K562 (cell line): ENCODE results near the gene RNF126. TPM values are rescaled to one million over a fixed set of nuclear protein-coding genes. Genes with fewer than 3 reads are reported as not detected.

Source experiments
- ATAC-seq: fragments of 200-7000 bp; cut with Tn5 transposase; 3 replicates; pipeline ENCODE4 v1.9.1; 2020; ENCODE audit warnings: moderate library complexity
- BruUV-seq: library from RNA; stranded (reverse); fragments of 400-500 nt; replicated peaks from 2 replicates; lab custom pipeline; 2021; lab: Mats Ljungman, UMichigan
- CTCF ChIA-PET: fragments of 300-600 bp; formaldehyde crosslinking; extraction: SDS; loops from one replicate; lab custom pipeline; 2021; ENCODE audit warnings: low intra/inter-chr PET ratio; lab: Yijun Ruan, JAX
- POLR2A ChIA-PET: fragments of 300-600, 350-650 bp; sonication (Branson Sonifier 250); formaldehyde crosslinking; extraction: SDS; loops from one replicate; lab custom pipeline; 2021; ENCODE audit warnings: antibody characterized with exemption, inconsistent platforms; lab: Yijun Ruan, JAX
- DNase-seq, 4 experiments: peaks; one replicate each; pipeline versions ENCODE4 v3.0.0 to v3.0.0-alpha.2; 2011 to 2018; ENCODE audit warnings: low spot score in 3 of 4, mixed read lengths in 3 of 4; ENCODE audit errors: extremely low read depth in 1 of 4
- FAIRE-seq: peaks from 2 replicates; lab custom pipeline; 2011; peaks lifted over from hg19 to GRCh38; lab: Jason Lieb, UNC
- H2AFZ ChIP-seq: 2 replicates; pipeline ENCODE4 v1.6.0; 2011; ENCODE audit warnings: low read depth, low read length, control low read depth, inconsistent platforms
- H3K27ac ChIP-seq: fragments of 200-600 bp; 3 replicates; pipeline ENCODE4 v1.8.0; 2011; ENCODE audit warnings: low read depth, mild to moderate bottlenecking, control low read depth, inconsistent platforms, low read length, moderate library complexity, mixed read lengths; ENCODE audit errors: extremely low read depth
- H3K27me3 ChIP-seq, 2 experiments: fragments of 300-600 bp in 1 of 2; 2 replicates in 1 of 2; 3 replicates in 1 of 2; pipeline versions ENCODE4 v1.6.0 to v1.8.0; 2011; ENCODE audit warnings: inconsistent platforms in 2 of 2, low read length in 2 of 2, mild to moderate bottlenecking in 1 of 2, mixed read lengths in 1 of 2, moderate library complexity in 1 of 2; ENCODE audit not compliant: control insufficient read depth in 2 of 2, insufficient read depth in 2 of 2
- H3K36me3 ChIP-seq: fragments of 300-600 bp; 3 replicates; pipeline ENCODE4 v1.8.0; 2011; ENCODE audit warnings: mild to moderate bottlenecking, low read length, inconsistent platforms; ENCODE audit not compliant: control insufficient read depth, insufficient read depth
- H3K4me1 ChIP-seq, 2 experiments: fragments of 200-600 bp in 1 of 2; replicated peaks in 1 of 2; 2 replicates in 1 of 2; 3 replicates in 1 of 2; pipeline versions ENCODE4 v1.5.1 to v1.8.0; 2011; ENCODE audit warnings: inconsistent platforms in 2 of 2, low read length in 2 of 2, mild to moderate bottlenecking in 1 of 2, mixed read lengths in 1 of 2, moderate library complexity in 1 of 2; ENCODE audit not compliant: control insufficient read depth in 2 of 2, insufficient read depth in 2 of 2
- H3K4me2 ChIP-seq: 2 replicates; pipeline ENCODE4 v1.6.1; 2011; ENCODE audit warnings: low read length, control low read depth, inconsistent platforms, mixed read lengths; ENCODE audit not compliant: insufficient read depth
- H3K4me3 ChIP-seq: fragments of 200-600 bp; sonication (generic), shearing (Covaris generic); 2 replicates; pipeline ENCODE4 v1.5.1; 2016; ENCODE audit warnings: control low read depth, inconsistent platforms
- H3K79me2 ChIP-seq: fragments of 200-600 bp; 3 replicates; pipeline ENCODE4 v1.8.0; 2011; ENCODE audit warnings: low read length, inconsistent platforms; ENCODE audit not compliant: control insufficient read depth, insufficient read depth
- H3K9ac ChIP-seq, 2 experiments: 2 replicates each; pipeline versions ENCODE4 v1.6.0 to v1.6.1; 2011; ENCODE audit warnings: low read depth in 2 of 2, low read length in 2 of 2, control low read depth in 1 of 2, inconsistent platforms in 1 of 2, mild to moderate bottlenecking in 1 of 2, mixed read lengths in 1 of 2; ENCODE audit not compliant: insufficient read depth in 1 of 2
- H3K9me1 ChIP-seq: one replicate; pipeline ENCODE4 v1.6.0; 2011; ENCODE audit warnings: inconsistent platforms, mild to moderate bottlenecking, low read length, moderate library complexity; ENCODE audit not compliant: control insufficient read depth, insufficient read depth
- H3K9me3 ChIP-seq: replicated peaks from 2 replicates; pipeline ENCODE4 v1.5.1; 2011; ENCODE audit warnings: low read depth, low read length, inconsistent platforms; ENCODE audit not compliant: control insufficient read depth, insufficient read depth
- H4K20me1 ChIP-seq: replicated peaks from 2 replicates; pipeline ENCODE4 v1.6.1; 2011; ENCODE audit warnings: low read length, inconsistent platforms, mixed read lengths; ENCODE audit not compliant: control insufficient read depth, insufficient read depth
- CBFA2T2 ChIP-seq: fragments of 450-650 bp; conservative IDR thresholded peaks from 2 replicates; pipeline ENCODE4 v1.6.1; 2017; ENCODE audit warnings: mild to moderate bottlenecking
- HNRNPL ChIP-seq: fragments of 200-400 bp; formaldehyde crosslinking; IDR thresholded peaks from 2 replicates; pipeline ENCODE4 v1.6.1; 2017; ENCODE audit warnings: low read depth, mild to moderate bottlenecking, low read length
- JUNB ChIP-seq: fragments of 450-650 bp; formaldehyde crosslinking; conservative IDR thresholded peaks from 2 replicates; pipeline ENCODE4 v1.4.0; 2020; ENCODE audit warnings: mild to moderate bottlenecking
- NCOA4 ChIP-seq: fragments of 450-650 bp; IDR thresholded peaks from 2 replicates; pipeline ENCODE4 v1.6.1; 2018; ENCODE audit warnings: mild to moderate bottlenecking; ENCODE audit not compliant: partially characterized antibody
- POLR2G ChIP-seq: fragments of 200-400 bp; formaldehyde crosslinking; IDR thresholded peaks from 2 replicates; pipeline ENCODE4 v1.6.1; 2017; ENCODE audit warnings: low read depth, mild to moderate bottlenecking, antibody characterized with exemption, low read length, moderate library complexity
- RBBP5 ChIP-seq: fragments of 200-600 bp; sonication (generic); IDR thresholded peaks from 2 replicates; pipeline ENCODE4 v1.6.1; 2012; ENCODE audit warnings: borderline replicate concordance, mild to moderate bottlenecking, low read length, control low read depth, inconsistent platforms; ENCODE audit not compliant: insufficient read depth, poor library complexity, severe bottlenecking
- RBM22 ChIP-seq: fragments of 200-400 bp; formaldehyde crosslinking; IDR thresholded peaks from 2 replicates; pipeline ENCODE4 v1.6.1; 2018; ENCODE audit warnings: low read length, low read depth; ENCODE audit not compliant: poor library complexity, severe bottlenecking
- SIN3A ChIP-seq, 2 experiments: fragments of 150-350 bp in 1 of 2; IDR thresholded peaks; 2 replicates each; pipeline ENCODE4 v1.6.1; 2011 to 2016; ENCODE audit warnings: borderline replicate concordance in 2 of 2, low read depth in 2 of 2, low read length in 2 of 2, mild to moderate bottlenecking in 2 of 2, moderate library complexity in 2 of 2; ENCODE audit not compliant: control insufficient read depth in 1 of 2
- TSC22D4 ChIP-seq: fragments of 450-650 bp; IDR thresholded peaks from 2 replicates; pipeline ENCODE4 v1.6.1; 2016; ENCODE audit warnings: missing genetic modification characterization, missing biosample characterization, control low read depth
- YY1 ChIP-seq, 3 experiments: IDR thresholded peaks; 2 replicates each; pipeline ENCODE4 v1.6.1; 2011; ENCODE audit warnings: low read length in 2 of 3, mild to moderate bottlenecking in 2 of 3, moderate library complexity in 2 of 3, borderline replicate concordance in 1 of 3, control low read depth in 1 of 3, low read depth in 1 of 3; ENCODE audit not compliant: insufficient read depth in 3 of 3, insufficient replicate concordance in 2 of 3, control insufficient read depth in 1 of 3, insufficient read length in 1 of 3; ENCODE audit errors: extremely low read depth in 1 of 3
- ZC3H11A ChIP-seq: IDR thresholded peaks from 2 replicates; pipeline ENCODE4 v1.6.1; 2012; ENCODE audit warnings: low read depth, low read length, improper control_type of control experiment
- ZNF212 ChIP-seq: fragments of 450-650 bp; formaldehyde crosslinking; IDR thresholded peaks from 2 replicates; pipeline ENCODE4 v1.4.0; 2020; ENCODE audit warnings: mild to moderate bottlenecking
- ZNF444 ChIP-seq: fragments of 250-450 bp; sonication (Bioruptor Pico); IDR thresholded peaks from 2 replicates; pipeline ENCODE4 v1.4.0; 2020; ENCODE audit warnings: mild to moderate bottlenecking, moderate library complexity
- WGBS: fragments of 100-300 bp; shearing (Covaris generic); methylation state at CpG from one replicate; pipeline ENCODE4 v1.1.6; 2016; ENCODE audit warnings: low coverage, mixed read lengths; ENCODE audit not compliant: insufficient coverage; ENCODE audit errors: missing lambda C conversion rate; 5-methylcytosine and 5-hydroxymethylcytosine counted together
- in situ Hi-C: fragments of 300-500 bp; cut with MboI; formaldehyde crosslinking; loops from 4 replicates; pipeline ENCODE4 v1.15.0; 2018; ENCODE audit warnings: inconsistent platforms, mixed read lengths
- intact Hi-C: fragments of 100-400 bp; cut with micrococcal nuclease; formaldehyde crosslinking; loops from 2 replicates; pipeline ENCODE4 v1.14.2; 2022
- polyA plus RNA-seq, 8 experiments: library from polyadenylated mRNA; depleted of rRNA in 4 of 8; stranded (reverse) in 5 of 8; unstranded in 3 of 8; fragments of >200 nt; fragmentation: Nextera tagmentation in 2 of 8; fragmentation: Illumina TruSeq in 1 of 8; extraction: Ambion mirVana in 2 of 8; extraction: Trizol in 1 of 8; gene quantifications; 2 replicates each; pipeline versions ENCODE4 v1.2.1 to v1.2.3, GENCODE V29; 2011 to 2014; ENCODE audit warnings: inconsistent platforms in 1 of 8, missing spikeins in 1 of 8
- total RNA-seq, 7 experiments: library from RNA; depleted of rRNA in 6 of 7; stranded (reverse); fragments of >200 nt in 6 of 7; fragmentation: Illumina TruSeq in 2 of 7; extraction: Trizol in 2 of 7; gene quantifications; 2 replicates each; pipeline versions ENCODE4 v1.2.1 to v1.2.3, GENCODE V29; 2011 to 2021; ENCODE audit warnings: low replicate concordance in 1 of 7
- TF ChIP-seq, protein P1 (sequence below): fragments of 250-450 bp; sonication (Bioruptor Pico); IDR thresholded peaks from 2 replicates; pipeline ENCODE4 v1.4.0; 2020; ENCODE audit warnings: mild to moderate bottlenecking, moderate library complexity

The RNF126 gene
- total and polyA plus RNA-seq, 9 of the 15 experiments (the other 6 are each of a cell fraction or from before 2014, with no cell fraction given): 0.27 to 101 (median 12.3) TPM

GRCh38 chr19:652467-653389 lies 10.3 kb downstream of the RNF126 start:
- DNase-seq (no peak), FAIRE-seq (no peak), ATAC-seq (no peak)
- H3K9me3 ChIP-seq: no peaks in the 10 kb centered on the region
- H3K4me2 ChIP-seq: no peak overlapping the region
- peaks cover 91% of the 10 kb centered on the region; the same call in 2 of the 3 replicates for H3K36me3 ChIP-seq
- no peak overlapping the region for H3K27ac ChIP-seq
- peaks cover 55% of the 10 kb centered on the region for H3K79me2 ChIP-seq
- CTCF ChIA-PET: no interaction called here
- peaks cover 0 to 36% of the 10 kb centered on the region in 2 experiments; a peak in 2 of 5 replicates for H3K4me1 ChIP-seq
- H2AFZ ChIP-seq: no peak overlapping the region
- no peaks in the 10 kb centered on the region for H3K9me1 ChIP-seq
- no TSS peak for BruUV-seq
- in situ Hi-C loops: no loop called here
- intact Hi-C loops: no loop called here
- POLR2A ChIA-PET: no interaction called here
- H3K9ac ChIP-seq: no peak overlapping the region
- 94% methylated on average over 42 of the region's 54 CpGs for WGBS
- H3K27me3 ChIP-seq: no peaks in the 10 kb centered on the region
- no peak overlapping the region for H3K4me3 ChIP-seq
- peaks cover 19% of the 10 kb centered on the region for H4K20me1 ChIP-seq
- TF ChIP-seq NCOA4 (no peak), YY1 (IDR thresholded peaks at IDR 0.05; ENCODE audit: borderline replicate concordance in 1 of 3, control insufficient read depth in 1 of 3, extremely low read depth in 1 of 3, insufficient read depth in 3 of 3, insufficient read length in 1 of 3, insufficient replicate concordance in 2 of 3, low read depth in 1 of 3, low read length in 2 of 3) (no peak), ZC3H11A (no peak), HNRNPL (0 out of 2 replicates have a peak, but pooled peaks have one; percentile 30), SIN3A (IDR thresholded peaks at IDR 0.05; ENCODE audit: borderline replicate concordance in 2 of 2, control insufficient read depth in 1 of 2, low read depth in 2 of 2, low read length in 2 of 2) (no peak), RBBP5 (no peak), JUNB (CRISPR knock-in tag) (no peak), POLR2G (peak; percentile 10; the same call in 1 of the 2 replicates), ZNF212 (CRISPR knock-in tag) (no peak), CBFA2T2 (no peak), TSC22D4 (tag) (no peak), RBM22 (peak; percentile 31), ZNF444 (CRISPR knock-in tag) (no peak)
- TF ChIP-seq, protein P1, sequence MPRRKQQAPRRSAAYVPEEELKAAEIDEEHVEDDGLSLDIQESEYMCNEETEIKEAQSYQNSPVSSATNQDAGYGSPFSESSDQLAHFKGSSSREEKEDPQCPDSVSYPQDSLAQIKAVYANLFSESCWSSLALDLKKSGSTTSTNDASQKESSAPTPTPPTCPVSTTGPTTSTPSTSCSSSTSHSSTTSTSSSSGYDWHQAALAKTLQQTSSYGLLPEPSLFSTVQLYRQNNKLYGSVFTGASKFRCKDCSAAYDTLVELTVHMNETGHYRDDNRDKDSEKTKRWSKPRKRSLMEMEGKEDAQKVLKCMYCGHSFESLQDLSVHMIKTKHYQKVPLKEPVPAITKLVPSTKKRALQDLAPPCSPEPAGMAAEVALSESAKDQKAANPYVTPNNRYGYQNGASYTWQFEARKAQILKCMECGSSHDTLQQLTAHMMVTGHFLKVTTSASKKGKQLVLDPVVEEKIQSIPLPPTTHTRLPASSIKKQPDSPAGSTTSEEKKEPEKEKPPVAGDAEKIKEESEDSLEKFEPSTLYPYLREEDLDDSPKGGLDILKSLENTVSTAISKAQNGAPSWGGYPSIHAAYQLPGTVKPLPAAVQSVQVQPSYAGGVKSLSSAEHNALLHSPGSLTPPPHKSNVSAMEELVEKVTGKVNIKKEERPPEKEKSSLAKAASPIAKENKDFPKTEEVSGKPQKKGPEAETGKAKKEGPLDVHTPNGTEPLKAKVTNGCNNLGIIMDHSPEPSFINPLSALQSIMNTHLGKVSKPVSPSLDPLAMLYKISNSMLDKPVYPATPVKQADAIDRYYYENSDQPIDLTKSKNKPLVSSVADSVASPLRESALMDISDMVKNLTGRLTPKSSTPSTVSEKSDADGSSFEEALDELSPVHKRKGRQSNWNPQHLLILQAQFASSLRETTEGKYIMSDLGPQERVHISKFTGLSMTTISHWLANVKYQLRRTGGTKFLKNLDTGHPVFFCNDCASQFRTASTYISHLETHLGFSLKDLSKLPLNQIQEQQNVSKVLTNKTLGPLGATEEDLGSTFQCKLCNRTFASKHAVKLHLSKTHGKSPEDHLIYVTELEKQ: no peak
